GM19455 (cell line): ENCODE measurements around the gene FAM120A.
"Not testable (repeated sequence)": the region's sequence is repeated elsewhere in the genome, so short reads cannot be mapped to it uniquely, and the experiment has no call there.

Experiments
- ATAC-seq: cut with Tn5 transposase; IDR thresholded peaks from one replicate; pipeline ENCODE4 v1.9.1; 2021; ENCODE audit not compliant: unreplicated experiment

FAM120A gene

GRCh38 chr9:93508207-93508606 lies 56.7 kb downstream of the FAM120A start:
- no peak for ATAC-seq

DNA sequence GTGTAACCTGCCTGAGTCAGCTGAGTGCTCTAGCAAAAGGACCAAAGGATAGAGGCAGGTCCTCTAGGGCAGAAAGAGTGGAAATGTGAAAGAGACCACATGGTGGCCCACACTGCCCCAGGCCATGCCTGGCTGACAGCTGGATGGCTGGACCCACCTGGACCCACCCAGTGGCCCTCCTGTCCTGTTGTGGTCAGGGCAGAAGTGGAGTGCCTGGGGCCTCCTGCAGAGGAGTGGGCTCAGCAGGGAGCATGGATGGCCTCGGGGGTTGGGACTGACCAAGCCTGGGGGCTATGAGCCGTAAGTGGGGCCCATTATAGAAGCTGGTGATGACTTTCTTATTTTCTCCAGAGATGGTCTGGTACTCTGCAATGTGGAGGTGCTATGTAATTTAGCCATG lies 57.6 kb downstream of the FAM120A start:
- ATAC-seq = no peak

GRCh38 chr9:93510041-93510440 lies 58.6 kb downstream of the FAM120A start:
- no peak for ATAC-seq

- not testable (repeated sequence) for ATAC-seq
These were observed 59.7 kb downstream of the FAM120A start for GRCh38 chr9:93511228-93511627.

GRCh38 chr9:93512170-93512812 lies 60.8 kb downstream of the FAM120A start:
- not testable (repeated sequence) for ATAC-seq

GRCh38 chr9:93513606-93514005 lies 62.1 kb downstream of the FAM120A start:
- no peak for ATAC-seq

- ATAC-seq = no peak
These were observed 65.8 kb downstream of the FAM120A start for GRCh38 chr9:93517331-93517730.

- no peak for ATAC-seq
These were observed 69.0 kb downstream of the FAM120A start for GRCh38 chr9:93520523-93520922.

- no peak for ATAC-seq
These were observed 71.3 kb downstream of the FAM120A start for GRCh38 chr9:93522736-93523135.

DNA sequence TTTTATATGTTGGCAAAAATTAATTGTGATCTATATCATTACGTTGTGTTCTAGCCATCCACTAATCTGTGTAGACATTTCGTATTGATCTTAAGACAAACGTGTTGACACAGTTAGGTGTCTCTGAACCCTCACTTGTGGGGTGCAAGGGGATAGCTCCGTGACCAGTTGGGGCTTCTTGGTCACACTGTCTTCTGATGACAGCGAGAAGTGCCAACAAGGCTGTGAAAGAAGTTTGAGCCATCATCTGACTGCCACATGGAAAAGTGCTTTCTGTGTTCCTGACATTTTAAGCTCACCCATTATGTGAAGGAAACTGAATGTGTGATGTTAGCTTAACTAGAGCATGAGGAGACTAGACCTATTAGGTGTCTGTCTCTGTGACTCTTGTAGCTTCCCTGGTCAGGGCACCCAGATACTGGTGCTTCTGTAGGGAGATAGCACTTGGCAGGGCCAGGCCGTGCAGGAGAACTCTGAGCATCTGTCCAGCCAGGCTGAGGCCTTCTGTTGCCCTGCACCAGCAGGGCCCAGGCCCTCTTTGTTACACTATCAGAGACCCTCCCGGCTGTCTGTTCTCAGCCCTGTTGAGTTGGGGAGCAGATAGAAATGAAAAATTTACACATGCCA lies 72.1 kb downstream of the FAM120A start:
- no peak for ATAC-seq

DNA sequence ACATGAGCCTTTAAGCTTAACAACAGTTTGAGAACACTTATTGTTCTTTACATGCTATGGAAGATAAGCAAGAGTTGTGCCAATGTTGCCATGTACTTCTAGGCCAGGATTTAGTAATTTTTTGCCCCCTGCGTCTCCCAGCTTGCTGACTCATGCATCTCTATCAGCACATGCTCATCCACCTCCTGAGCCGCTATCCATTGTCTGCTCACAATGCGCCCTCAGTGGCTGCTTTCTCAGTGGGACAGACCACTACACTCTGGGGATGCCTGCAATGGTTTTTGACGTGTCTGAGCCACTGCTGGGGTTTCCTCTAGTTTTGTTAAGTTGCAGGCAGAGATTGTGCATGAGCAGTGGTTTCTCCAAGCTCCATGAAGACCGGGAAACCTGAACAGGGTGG lies 74.0 kb downstream of the FAM120A start:
- no peak for ATAC-seq

GRCh38 chr9:93531374-93531773 lies 79.9 kb downstream of the FAM120A start:
- ATAC-seq = no peak

- ATAC-seq = no peak
These were observed 80.7 kb downstream of the FAM120A start for GRCh38 chr9:93532141-93532540.

DNA sequence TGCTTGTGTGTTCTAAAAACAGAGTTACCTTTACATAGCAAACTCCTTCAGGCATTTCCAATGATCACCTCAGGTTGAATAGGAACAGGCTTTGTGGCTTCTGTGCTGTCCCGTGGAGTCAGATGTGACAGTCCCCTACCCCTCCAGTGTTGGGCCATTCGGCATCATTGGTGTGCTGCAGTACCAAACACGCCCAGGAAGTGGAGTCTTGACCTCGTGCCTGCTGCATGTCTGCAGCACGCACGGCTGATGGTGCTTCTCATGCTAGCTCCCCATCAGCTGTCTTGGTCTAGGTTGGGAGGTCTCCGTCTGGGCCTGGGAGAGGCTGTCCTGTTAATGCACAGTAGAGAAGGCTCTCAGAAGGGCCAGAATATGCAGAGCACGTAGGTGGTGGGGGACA lies 82.4 kb downstream of the FAM120A start:
- no peak for ATAC-seq

DNA sequence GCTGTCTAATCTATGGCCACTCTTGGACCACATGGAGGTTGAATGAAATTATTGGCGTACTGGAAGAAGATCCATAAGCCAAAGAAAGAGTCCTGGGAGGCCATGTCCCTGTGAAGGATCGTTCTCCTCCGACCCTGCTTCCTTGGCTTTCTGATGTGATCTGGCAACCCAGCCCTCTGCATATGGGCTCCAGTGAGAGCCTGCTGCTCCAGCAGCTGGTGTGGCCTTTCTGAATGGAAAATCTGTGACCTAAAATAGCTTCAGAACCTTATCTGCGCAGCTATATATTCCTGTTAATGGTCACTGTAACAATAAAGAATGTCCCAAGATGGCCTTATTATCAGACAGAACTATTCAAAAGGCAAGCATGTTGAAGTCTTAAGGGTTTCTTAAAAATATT lies 84.7 kb downstream of the FAM120A start:
- no peak for ATAC-seq

GRCh38 chr9:93536874-93537273 lies 85.4 kb downstream of the FAM120A start:
- ATAC-seq = no peak

DNA sequence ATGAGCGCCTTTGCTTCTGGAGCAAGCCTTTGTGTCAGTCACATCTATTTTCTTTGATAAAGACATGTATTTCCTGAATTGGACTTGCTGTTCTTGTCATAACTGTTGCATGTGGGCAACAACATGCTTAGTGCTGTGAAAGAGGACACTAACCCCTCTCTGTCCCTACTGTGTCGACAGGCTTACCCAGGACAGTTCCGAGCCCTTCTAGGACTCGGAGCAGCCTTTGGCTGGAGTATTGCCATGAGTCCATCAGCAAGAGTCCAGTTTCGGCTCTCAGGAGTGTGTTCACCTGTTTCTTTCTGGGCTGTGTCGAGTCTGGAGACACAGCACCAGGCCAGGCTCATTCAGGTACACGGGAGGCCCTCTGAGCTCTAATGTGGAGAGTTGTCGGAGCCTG lies 88.8 kb downstream of the FAM120A start:
- ATAC-seq = no peak

DNA sequence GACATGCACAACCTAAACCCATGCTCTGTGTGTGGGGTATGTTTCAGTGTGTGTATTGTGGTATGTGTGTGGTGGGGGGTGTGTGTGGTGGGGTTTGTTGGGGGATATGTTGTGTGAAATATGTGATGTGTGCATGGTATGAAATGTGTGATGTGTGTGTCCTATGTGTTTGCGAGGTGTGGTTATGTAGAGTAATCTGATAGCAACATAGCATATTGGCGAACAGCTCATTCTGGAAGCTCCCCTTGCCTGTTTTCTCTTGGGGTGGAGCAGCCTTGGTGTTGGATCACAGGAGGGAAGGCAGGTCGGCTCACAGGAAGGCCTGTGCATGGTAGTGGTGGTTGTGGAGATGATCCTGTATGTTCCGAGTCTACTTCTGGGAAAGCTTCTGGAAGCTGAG lies 89.5 kb downstream of the FAM120A start:
- ATAC-seq = no peak

DNA sequence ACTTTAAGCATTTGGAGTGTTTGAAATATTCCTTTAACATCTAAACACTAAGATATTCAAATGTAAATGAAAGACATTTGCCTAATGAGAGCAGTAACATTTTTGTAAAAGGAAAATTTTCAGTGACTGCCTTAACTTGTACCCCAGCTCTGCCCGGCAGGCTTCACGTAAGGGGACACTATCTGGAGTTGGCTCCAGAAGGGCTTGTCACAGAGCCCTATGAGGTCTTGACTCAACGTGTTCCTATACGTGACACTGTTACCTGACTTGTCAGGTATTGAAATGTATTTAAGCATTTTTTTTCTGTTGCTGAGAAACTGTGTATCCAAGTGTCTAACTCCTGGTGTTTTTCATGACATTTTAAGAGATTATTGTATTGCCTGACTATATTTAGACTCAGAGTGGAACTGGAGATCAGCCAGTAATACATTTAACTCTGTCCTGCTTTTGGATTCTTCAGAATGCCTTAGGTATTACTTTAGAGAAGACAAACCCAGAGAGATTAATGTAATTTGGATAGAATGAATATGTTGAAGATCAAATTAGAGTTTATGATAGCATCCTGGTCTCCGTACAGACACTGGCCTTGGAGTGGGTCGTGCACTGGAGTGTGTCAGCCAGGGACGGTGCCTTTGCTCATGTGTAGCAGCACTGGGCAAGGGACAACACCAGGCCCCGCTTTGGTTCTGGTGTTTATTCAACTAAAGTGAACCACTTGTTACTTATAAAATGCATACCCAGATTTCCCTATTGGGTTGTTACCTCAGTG lies 90.3 kb downstream of the FAM120A start:
- no peak for ATAC-seq

DNA sequence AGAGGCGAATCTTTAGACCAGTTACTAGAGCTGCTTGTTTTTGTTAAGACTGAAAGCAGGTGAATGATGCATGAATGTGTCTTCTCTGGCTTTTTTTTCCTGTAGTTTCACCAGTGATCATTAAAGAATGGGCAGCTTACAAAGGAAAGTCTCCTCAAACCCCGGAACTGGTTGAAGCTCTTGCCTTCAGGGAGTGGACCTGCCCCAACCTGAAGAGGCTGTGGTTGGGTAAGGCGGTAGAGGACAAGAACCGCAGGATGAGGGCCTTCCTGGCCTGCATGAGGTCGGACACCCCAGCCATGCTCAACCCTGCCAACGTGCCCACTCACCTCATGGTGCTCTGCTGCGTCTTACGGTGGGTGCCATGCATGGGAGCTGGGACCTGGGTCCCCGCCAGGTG lies 91.6 kb downstream of the FAM120A start:
- ATAC-seq = no peak

DNA sequence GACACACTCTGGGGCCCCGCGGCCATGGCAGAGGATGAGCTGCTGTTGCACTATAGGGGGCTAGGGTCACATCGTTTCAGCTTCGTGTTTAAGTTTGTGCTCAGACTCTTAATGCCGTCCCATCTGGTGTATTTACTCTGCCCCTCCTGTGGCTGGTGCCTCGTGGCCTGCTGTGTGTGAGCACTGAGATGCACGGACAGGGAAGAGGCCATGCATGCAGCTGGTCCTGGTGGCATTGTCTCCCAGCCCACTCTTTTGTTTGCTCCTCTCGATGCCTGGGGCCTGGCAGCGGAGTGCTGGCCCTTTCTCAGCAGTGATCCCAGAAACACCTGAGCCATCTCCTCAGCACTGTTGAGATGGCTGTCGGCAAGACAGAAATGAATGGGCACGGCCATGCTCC lies 94.9 kb downstream of the FAM120A start:
- no peak for ATAC-seq

- ATAC-seq = no peak
These were observed 98.1 kb downstream of the FAM120A start for GRCh38 chr9:93549611-93550010.
